Sigmoid colon (tissue), 4 donors: ENCODE results near the gene SDCCAG8.

Experiments
- EP300 ChIP-seq, 4 donors: sonication (generic); formaldehyde crosslinking; IDR thresholded peaks; one replicate each; pipeline ENCODE4 v1.6.1; 2017; ENCODE audit warnings: antibody characterized with exemption in 4 of 4
- POLR2A ChIP-seq, 2 donors: fragments of 450-650 bp; IDR thresholded peaks; one replicate each; pipeline ENCODE4 v1.6.1; 2016; ENCODE audit warnings: antibody characterized with exemption in 2 of 2, mild to moderate bottlenecking in 2 of 2, moderate library complexity in 2 of 2
- POLR2AphosphoS5 ChIP-seq, 4 donors: sonication (generic); formaldehyde crosslinking; IDR thresholded peaks; one replicate each; pipeline ENCODE4 v1.6.1; 2017; ENCODE audit warnings: antibody characterized with exemption in 4 of 4
- TF ChIP-seq, protein P1 (sequence below), 4 experiments: fragments of 450-650 bp in 3 of 4; fragments of 200-600 bp in 1 of 4; IDR thresholded peaks; one replicate each; pipeline ENCODE4 v1.5.1; 2016 to 2019; ENCODE audit warnings: antibody characterized with exemption in 4 of 4, mild to moderate bottlenecking in 3 of 4, moderate library complexity in 2 of 4

GRCh38 chr1:243420946-243421685, 165.3 kb downstream of the SDCCAG8 start:
- no peak for TF ChIP-seq POLR2AphosphoS5 (IDR thresholded peaks at IDR 0.05)
- TF ChIP-seq POLR2A (IDR thresholded peaks at IDR 0.05) = no peak
- TF ChIP-seq, protein P1, sequence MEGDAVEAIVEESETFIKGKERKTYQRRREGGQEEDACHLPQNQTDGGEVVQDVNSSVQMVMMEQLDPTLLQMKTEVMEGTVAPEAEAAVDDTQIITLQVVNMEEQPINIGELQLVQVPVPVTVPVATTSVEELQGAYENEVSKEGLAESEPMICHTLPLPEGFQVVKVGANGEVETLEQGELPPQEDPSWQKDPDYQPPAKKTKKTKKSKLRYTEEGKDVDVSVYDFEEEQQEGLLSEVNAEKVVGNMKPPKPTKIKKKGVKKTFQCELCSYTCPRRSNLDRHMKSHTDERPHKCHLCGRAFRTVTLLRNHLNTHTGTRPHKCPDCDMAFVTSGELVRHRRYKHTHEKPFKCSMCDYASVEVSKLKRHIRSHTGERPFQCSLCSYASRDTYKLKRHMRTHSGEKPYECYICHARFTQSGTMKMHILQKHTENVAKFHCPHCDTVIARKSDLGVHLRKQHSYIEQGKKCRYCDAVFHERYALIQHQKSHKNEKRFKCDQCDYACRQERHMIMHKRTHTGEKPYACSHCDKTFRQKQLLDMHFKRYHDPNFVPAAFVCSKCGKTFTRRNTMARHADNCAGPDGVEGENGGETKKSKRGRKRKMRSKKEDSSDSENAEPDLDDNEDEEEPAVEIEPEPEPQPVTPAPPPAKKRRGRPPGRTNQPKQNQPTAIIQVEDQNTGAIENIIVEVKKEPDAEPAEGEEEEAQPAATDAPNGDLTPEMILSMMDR (IDR thresholded peaks at IDR 0.05) = no peak
- TF ChIP-seq EP300 (IDR thresholded peaks at IDR 0.05) = no peak
